ENCODE results near the gene MALT1.

The MALT1 gene

GRCh38 chr18:58781627-58782194 is 110.4 kb downstream of the MALT1 start:
- H3K27ac ChIP-seq (ENCODE audit: low read depth, low read length): no peak overlapping the region
- no peaks in the 10 kb centered on the region for H3K27me3 ChIP-seq (ENCODE audit: low read length)
- no peaks in the 10 kb centered on the region for H3F3A ChIP-seq (ENCODE audit: insufficient read depth)
- H4K20me1 ChIP-seq (ENCODE audit: low read depth, low read length): no peaks in the 10 kb centered on the region
- no peaks in the 10 kb centered on the region for H3K9me2 ChIP-seq (replicated peaks; ENCODE audit: insufficient read depth, low read length)
- H3K4me2 ChIP-seq (ENCODE audit: low read depth, low read length, poor library complexity, severe bottlenecking): no peak overlapping the region
- peak overlapping the region; percentile 39 for H2AFZ ChIP-seq (ENCODE audit: low read depth, low read length, severe bottlenecking)
- H3K36me3 ChIP-seq (ENCODE audit: low read length): no peaks in the 10 kb centered on the region
- H3K4me3 ChIP-seq (ENCODE audit: insufficient read depth, low read length, poor library complexity, severe bottlenecking): no peak overlapping the region
- TF ChIP-seq CTCF (IDR thresholded peaks at IDR 0.05; ENCODE audit: insufficient read depth, low read length, poor library complexity, severe bottlenecking) (peak; percentile 88), EZH2phosphoT487 (conservative IDR thresholded peaks at IDR 0.05; ENCODE audit: low read length) (no peak)
- H3K9me3 ChIP-seq (ENCODE audit: insufficient read depth, low read length): no peaks in the 10 kb centered on the region
- no peaks in the 10 kb centered on the region for H3K79me2 ChIP-seq (ENCODE audit: insufficient read depth, low read length)
- H3K9ac ChIP-seq (ENCODE audit: low read length): no peak overlapping the region

GRCh38 chr18:58784601-58785137 is 113.4 kb downstream of the MALT1 start:
- Histone ChIP-seq H3K36me3 (ENCODE audit: low read length) (no peaks in the 10 kb centered on the region), H3K27ac (ENCODE audit: low read depth, low read length) (no peak overlapping the region), H3K4me3 (ENCODE audit: insufficient read depth, low read length, poor library complexity, severe bottlenecking) (no peak overlapping the region), H3K9me2 (replicated peaks; ENCODE audit: insufficient read depth, low read length) (no peaks in the 10 kb centered on the region), H4K20me1 (ENCODE audit: low read depth, low read length) (no peaks in the 10 kb centered on the region), H3K79me2 (ENCODE audit: insufficient read depth, low read length) (no peaks in the 10 kb centered on the region), H3K4me2 (ENCODE audit: low read depth, low read length, poor library complexity, severe bottlenecking) (no peak overlapping the region), H3K9ac (ENCODE audit: low read length) (no peak overlapping the region), H3K27me3 (ENCODE audit: low read length) (no peaks in the 10 kb centered on the region), H2AFZ (ENCODE audit: low read depth, low read length, severe bottlenecking) (no peak overlapping the region), H3K9me3 (ENCODE audit: insufficient read depth, low read length) (no peaks in the 10 kb centered on the region), H3F3A (ENCODE audit: insufficient read depth) (no peaks in the 10 kb centered on the region)
- no peak for TF ChIP-seq CTCF (IDR thresholded peaks at IDR 0.05; ENCODE audit: insufficient read depth, low read length, poor library complexity, severe bottlenecking)
- no peak for TF ChIP-seq EZH2phosphoT487 (conservative IDR thresholded peaks at IDR 0.05; ENCODE audit: low read length)

GRCh38 chr18:58785171-58785805 is 114.0 kb downstream of the MALT1 start:
- Histone ChIP-seq H3K9me3 (ENCODE audit: insufficient read depth, low read length) (no peaks in the 10 kb centered on the region), H3K27ac (ENCODE audit: low read depth, low read length) (no peak overlapping the region), H3K36me3 (ENCODE audit: low read length) (no peaks in the 10 kb centered on the region), H3K79me2 (ENCODE audit: insufficient read depth, low read length) (no peaks in the 10 kb centered on the region), H3K9ac (ENCODE audit: low read length) (no peak overlapping the region), H3K9me2 (replicated peaks; ENCODE audit: insufficient read depth, low read length) (no peaks in the 10 kb centered on the region), H3K27me3 (ENCODE audit: low read length) (no peaks in the 10 kb centered on the region), H3K4me3 (ENCODE audit: insufficient read depth, low read length, poor library complexity, severe bottlenecking) (no peak overlapping the region), H2AFZ (ENCODE audit: low read depth, low read length, severe bottlenecking) (no peak overlapping the region), H3K4me2 (ENCODE audit: low read depth, low read length, poor library complexity, severe bottlenecking) (no peak overlapping the region), H4K20me1 (ENCODE audit: low read depth, low read length) (no peaks in the 10 kb centered on the region), H3F3A (ENCODE audit: insufficient read depth) (no peaks in the 10 kb centered on the region)
- TF ChIP-seq CTCF (IDR thresholded peaks at IDR 0.05; ENCODE audit: insufficient read depth, low read length, poor library complexity, severe bottlenecking) (no peak), EZH2phosphoT487 (conservative IDR thresholded peaks at IDR 0.05; ENCODE audit: low read length) (no peak)

Measured in SU-DHL-6 (cell line).